ENCODE measurements around the gene RNF8. TPM values are rescaled to one million over a fixed set of nuclear protein-coding genes. Genes with fewer than 3 reads are reported as not detected.
A peak's percentile ranks its signal among the peaks of the same experiment; 100 is the strongest.

Gene RNF8
- total and polyA plus RNA-seq, 9 of the 15 experiments (the other 6 are each of a cell fraction or from before 2014, with no cell fraction given): 10.6 to 47.0 (median 37.5) TPM

GRCh38 chr6:37315157-37315515 lies 38.6 kb upstream of the RNF8 start (continued):
- TF ChIP-seq ZBTB1 (CRISPR knock-in tag; IDR thresholded peaks at IDR 0.05; ENCODE audit: borderline replicate concordance, low read depth): no peak
- no peak for TF ChIP-seq PATZ1 (CRISPR knock-in tag; IDR thresholded peaks at IDR 0.05; ENCODE audit: borderline replicate concordance)
- TF ChIP-seq HINFP (tag; conservative IDR thresholded peaks at IDR 0.05; ENCODE audit: low read depth): no peak
- TF ChIP-seq ZNF121 (CRISPR knock-in tag; conservative IDR thresholded peaks at IDR 0.05): peak; percentile 65
- no peak for TF ChIP-seq POLR2B (IDR thresholded peaks at IDR 0.05; ENCODE audit: low read depth, partially characterized antibody)
- TF ChIP-seq ZNF41 (CRISPR knock-in tag; conservative IDR thresholded peaks at IDR 0.05): no peak
- no peak for TF ChIP-seq TBL1XR1 (IDR thresholded peaks at IDR 0.05; ENCODE audit: low read length in 2 of 2)
- TF ChIP-seq NCOA6 (IDR thresholded peaks at IDR 0.05): no peak
- no peak for TF ChIP-seq HEY1 (CRISPR knock-in tag; IDR thresholded peaks at IDR 0.05; ENCODE audit: borderline replicate concordance)
- no peak for TF ChIP-seq ASH1L (IDR thresholded peaks at IDR 0.05; ENCODE audit: borderline replicate concordance, low read depth, partially characterized antibody)
- no peak for TF ChIP-seq HMGXB4 (CRISPR knock-in tag; IDR thresholded peaks at IDR 0.05)
- no peak for TF ChIP-seq HNRNPUL1 (IDR thresholded peaks at IDR 0.05; ENCODE audit: low read length)
- no peak for TF ChIP-seq ZBED1 (IDR thresholded peaks at IDR 0.05)
- TF ChIP-seq POLR2A (conservative IDR thresholded peaks at IDR 0.05): no peak
- TF ChIP-seq U2AF1 (optimal IDR thresholded peaks at IDR 0.05; ENCODE audit: low read depth, low read length): no peak
- TF ChIP-seq MLX (CRISPR knock-in tag; conservative IDR thresholded peaks at IDR 0.05): no peak
- TF ChIP-seq PREB (CRISPR knock-in tag; IDR thresholded peaks at IDR 0.05): 0 out of 2 replicates have a peak, but pooled peaks have one; percentile 13
- no peak for TF ChIP-seq NBN (IDR thresholded peaks at IDR 0.05; ENCODE audit: low read depth)
- no peak for TF ChIP-seq FOXK1 (CRISPR knock-in tag; IDR thresholded peaks at IDR 0.05; ENCODE audit: borderline replicate concordance)
- peak; percentile 6; the same call in 1 of the 2 replicates for TF ChIP-seq ATF3 (IDR thresholded peaks at IDR 0.05)
- no peak; the same call in 1 of the 2 replicates for TF ChIP-seq ATF3 (CRISPR knock-in tag; conservative IDR thresholded peaks at IDR 0.05)
- TF ChIP-seq LARP7 (IDR thresholded peaks at IDR 0.05): no peak
- no peak for TF ChIP-seq CCAR2 (IDR thresholded peaks at IDR 0.05; ENCODE audit: low read depth, low read length)
